G401.6 (cell line): ENCODE measurements around the gene CYB561.

Experiments
- FAIRE-seq: peaks from 2 replicates; lab custom pipeline; 2012; peaks lifted over from hg19 to GRCh38; lab: Jason Lieb, UNC

CYB561 gene

GRCh38 chr17:63448655-63449054 lies 2.5 kb upstream of the CYB561 start:
- FAIRE-seq = no peak

GRCh38 chr17:63447471-63448009 lies 1.4 kb upstream of the CYB561 start:
- no peak for FAIRE-seq

GRCh38 chr17:63446753-63447470 lies 806 bp upstream of the CYB561 start:
- no peak for FAIRE-seq

- FAIRE-seq = no peak
Measured at GRCh38 chr17:63445571-63445953, 544 bp downstream of the CYB561 start.

GRCh38 chr17:63445065-63445464 lies 1.0 kb downstream of the CYB561 start:
- FAIRE-seq = no peak

GRCh38 chr17:63444457-63444856 lies 1.6 kb downstream of the CYB561 start:
- no peak for FAIRE-seq

- FAIRE-seq = no peak
Measured at GRCh38 chr17:63443053-63443452, 3.1 kb downstream of the CYB561 start.

GRCh38 chr17:63442549-63443035 lies 3.5 kb downstream of the CYB561 start:
- no peak for FAIRE-seq

GRCh38 chr17:63442074-63442473 lies 4.0 kb downstream of the CYB561 start:
- no peak for FAIRE-seq

- no peak for FAIRE-seq
Measured at GRCh38 chr17:63441654-63442053, 4.5 kb downstream of the CYB561 start.

- FAIRE-seq = no peak
Measured at GRCh38 chr17:63440770-63441335, 5.3 kb downstream of the CYB561 start.

- no peak for FAIRE-seq
Measured at GRCh38 chr17:63440127-63440769, 5.9 kb downstream of the CYB561 start.

GRCh38 chr17:63439687-63440086 lies 6.4 kb downstream of the CYB561 start:
- no peak for FAIRE-seq

- no peak for FAIRE-seq
Measured at GRCh38 chr17:63438092-63439051, 7.7 kb downstream of the CYB561 start.

GRCh38 chr17:63437287-63438091 lies 8.6 kb downstream of the CYB561 start:
- no peak for FAIRE-seq

- no peak for FAIRE-seq
Measured at GRCh38 chr17:63436523-63437110, 9.5 kb downstream of the CYB561 start.

GRCh38 chr17:63435681-63436522 lies 10.2 kb downstream of the CYB561 start:
- no peak for FAIRE-seq

GRCh38 chr17:63434951-63435571 lies 11.0 kb downstream of the CYB561 start:
- FAIRE-seq = no peak
